ENCODE measurements around the gene RAB3B. TPM values are rescaled to one million over a fixed set of nuclear protein-coding genes. Genes with fewer than 3 reads are reported as not detected.
"Not testable (repeated sequence)": the region's sequence is repeated elsewhere in the genome, so short reads cannot be mapped to it uniquely, and the experiment has no call there.

Gene RAB3B
- total RNA-seq, 2 experiments from 2014 or later, result 0.06 to 0.08 TPM

DNA sequence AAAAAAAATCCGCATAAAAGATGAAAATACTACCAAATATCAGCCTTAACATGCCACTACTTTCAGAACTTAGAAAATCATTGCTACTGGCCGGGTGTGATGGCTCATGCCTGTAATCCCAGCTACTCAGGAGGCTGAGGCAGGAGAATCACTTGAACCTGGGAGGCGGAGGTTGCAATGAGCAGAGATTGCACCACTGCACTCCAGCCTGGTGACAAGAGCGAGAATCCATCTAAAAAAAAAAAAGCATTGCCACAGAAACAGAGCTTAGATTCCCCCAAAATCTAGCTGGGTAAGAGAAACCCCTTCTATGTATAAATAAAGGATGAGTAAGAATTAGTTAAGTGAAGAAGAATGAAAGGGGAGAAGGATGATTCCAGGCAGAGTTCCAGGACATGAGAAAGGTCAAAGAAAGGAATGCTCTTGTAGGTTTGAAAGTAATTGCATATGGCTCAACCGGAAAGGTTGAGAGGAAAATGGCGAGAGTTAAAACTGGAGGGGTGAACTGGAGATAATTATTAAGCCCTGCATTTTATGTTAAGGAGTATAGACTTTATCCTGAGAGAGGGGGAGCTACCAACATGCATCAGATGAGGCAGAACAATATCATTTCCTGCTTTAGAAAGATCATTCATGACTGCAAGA, 92.3 kb downstream of the RAB3B start:
- H3K4me3 Mint-ChIP-seq, result no peak overlapping the region
- H3K27me3 Mint-ChIP-seq, result peaks cover 56% of the 10 kb centered on the region
- no peaks in the 10 kb centered on the region for H3K36me3 Mint-ChIP-seq
- H3K9me3 Mint-ChIP-seq, result no peaks in the 10 kb centered on the region
- no peak overlapping the region for H3K27ac Mint-ChIP-seq
- DNase-seq, result no peak
- H3K4me1 Mint-ChIP-seq, result no peaks in the 10 kb centered on the region

DNA sequence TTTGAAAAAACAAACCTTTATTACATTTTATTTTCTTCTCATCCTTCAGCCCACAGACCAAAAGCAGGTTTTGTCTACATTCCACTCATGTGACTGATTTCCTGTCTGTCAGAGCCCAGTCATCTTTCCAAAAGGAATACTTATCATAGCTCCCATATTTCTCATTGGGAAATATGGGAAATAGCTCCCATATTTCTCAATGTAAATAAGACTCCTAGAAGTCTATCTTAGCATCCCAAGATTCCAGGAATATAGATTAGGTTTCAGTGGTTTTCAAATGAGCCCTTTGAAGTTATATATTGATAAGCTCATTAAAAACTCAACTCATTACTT, 92.8 kb downstream of the RAB3B start:
- H3K36me3 Mint-ChIP-seq, result no peaks in the 10 kb centered on the region
- no peak overlapping the region for H3K27ac Mint-ChIP-seq
- no peak for DNase-seq
- no peaks in the 10 kb centered on the region for H3K4me1 Mint-ChIP-seq
- H3K9me3 Mint-ChIP-seq, result no peaks in the 10 kb centered on the region
- H3K27me3 Mint-ChIP-seq, result peaks cover 62% of the 10 kb centered on the region
- H3K4me3 Mint-ChIP-seq, result no peak overlapping the region

DNA sequence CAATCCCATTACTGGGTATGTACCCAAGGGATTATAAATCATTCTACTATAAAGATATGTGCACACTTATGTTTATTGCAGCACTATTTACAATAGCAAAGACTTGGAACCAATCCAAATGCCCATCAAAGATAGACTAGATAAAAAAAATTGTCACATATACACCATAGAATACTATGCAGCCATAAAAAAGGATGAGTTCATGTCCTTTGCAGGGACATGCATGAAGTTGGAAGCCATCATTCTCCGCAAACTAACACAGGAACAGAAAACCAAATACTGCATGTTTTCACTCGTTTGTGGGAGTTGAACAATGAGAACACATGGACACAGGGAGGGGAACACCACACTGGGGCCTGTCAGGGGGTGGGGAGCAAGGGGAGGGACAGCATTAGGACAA, 95.8 kb downstream of the RAB3B start:
- H3K4me3 Mint-ChIP-seq, DNase-seq, H3K9me3 Mint-ChIP-seq, H3K36me3 Mint-ChIP-seq, H3K27ac Mint-ChIP-seq, H3K4me1 Mint-ChIP-seq: not testable (repeated sequence)
- peaks cover 70% of the 10 kb centered on the region for H3K27me3 Mint-ChIP-seq

DNA sequence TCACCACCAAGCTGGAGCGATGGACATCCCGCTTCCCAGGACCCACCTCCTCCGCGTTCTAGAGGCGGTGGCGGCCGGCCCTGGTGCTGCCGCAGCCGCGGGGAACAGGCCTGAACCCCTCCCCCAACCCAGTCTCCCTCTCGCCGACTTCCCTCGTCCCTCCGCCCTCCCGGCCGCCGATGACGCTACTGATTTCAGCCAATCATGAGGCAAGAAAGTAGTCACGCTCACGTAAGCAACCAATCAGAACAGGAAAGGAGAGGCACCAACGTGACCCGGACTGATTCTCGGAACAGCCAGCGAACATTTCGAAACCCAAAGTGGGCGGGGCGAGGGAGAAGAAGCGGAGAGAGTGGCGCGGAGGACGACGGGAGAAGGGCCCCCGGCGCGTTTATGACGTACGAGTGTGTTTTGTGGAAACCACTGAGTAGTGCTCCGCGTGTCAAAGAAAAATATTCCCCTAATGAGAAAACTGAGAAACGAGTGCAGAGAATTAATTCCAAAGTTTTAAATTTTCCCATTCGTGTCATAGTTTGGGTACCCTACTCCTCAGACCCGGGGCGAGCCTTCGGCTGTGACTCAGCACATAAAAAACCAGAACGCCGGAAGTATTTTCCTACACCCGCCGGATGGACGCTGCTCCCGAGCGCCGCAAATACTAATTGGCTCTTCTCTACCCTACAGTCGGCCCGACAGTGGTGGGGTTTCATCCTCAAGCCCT, 111.7 kb downstream of the RAB3B start, which contains the start of gene NRDC:
TSS of gene NRDC (minus strand) at position 112 of the 721 bp plus-strand sequence. CDS start 112 bp downstream, outside the sequence.
- H3K36me3 Mint-ChIP-seq, result peaks cover 10% of the 10 kb centered on the region
- peak; percentile 98 for DNase-seq
- no peak within 1 kb of the TSS for H3K4me3 Mint-ChIP-seq
- H3K27me3 Mint-ChIP-seq, result peaks cover 5% of the 10 kb centered on the region
- H3K27ac Mint-ChIP-seq, result no peak within 1 kb of the TSS
- H3K4me1 Mint-ChIP-seq, result peaks cover 26% of the 10 kb centered on the region
- H3K9me3 Mint-ChIP-seq, result no peaks in the 10 kb centered on the region

DNA sequence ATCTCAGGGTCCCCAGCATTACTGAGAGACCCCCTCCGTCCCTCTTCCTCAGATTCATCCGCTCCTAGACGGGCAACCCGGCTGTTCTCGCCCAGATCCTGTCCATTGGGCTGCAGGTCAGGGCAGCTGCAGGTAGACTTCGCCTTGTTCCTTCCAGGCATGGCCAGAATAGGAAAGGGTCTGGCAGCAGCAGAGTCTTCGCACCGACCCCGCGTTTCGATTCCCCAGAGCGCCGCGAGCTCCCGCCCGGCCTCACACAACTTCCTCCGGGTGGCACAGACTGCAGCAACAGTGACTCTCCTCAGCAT, 112.2 kb downstream of the RAB3B start:
- Mint-ChIP-seq H3K27ac (no peak overlapping the region), H3K27me3 (peaks cover 2% of the 10 kb centered on the region), H3K36me3 (peaks cover 11% of the 10 kb centered on the region), H3K9me3 (no peaks in the 10 kb centered on the region), H3K4me3 (no peak overlapping the region), H3K4me1 (peaks cover 27% of the 10 kb centered on the region)
- no peak for DNase-seq

DNA sequence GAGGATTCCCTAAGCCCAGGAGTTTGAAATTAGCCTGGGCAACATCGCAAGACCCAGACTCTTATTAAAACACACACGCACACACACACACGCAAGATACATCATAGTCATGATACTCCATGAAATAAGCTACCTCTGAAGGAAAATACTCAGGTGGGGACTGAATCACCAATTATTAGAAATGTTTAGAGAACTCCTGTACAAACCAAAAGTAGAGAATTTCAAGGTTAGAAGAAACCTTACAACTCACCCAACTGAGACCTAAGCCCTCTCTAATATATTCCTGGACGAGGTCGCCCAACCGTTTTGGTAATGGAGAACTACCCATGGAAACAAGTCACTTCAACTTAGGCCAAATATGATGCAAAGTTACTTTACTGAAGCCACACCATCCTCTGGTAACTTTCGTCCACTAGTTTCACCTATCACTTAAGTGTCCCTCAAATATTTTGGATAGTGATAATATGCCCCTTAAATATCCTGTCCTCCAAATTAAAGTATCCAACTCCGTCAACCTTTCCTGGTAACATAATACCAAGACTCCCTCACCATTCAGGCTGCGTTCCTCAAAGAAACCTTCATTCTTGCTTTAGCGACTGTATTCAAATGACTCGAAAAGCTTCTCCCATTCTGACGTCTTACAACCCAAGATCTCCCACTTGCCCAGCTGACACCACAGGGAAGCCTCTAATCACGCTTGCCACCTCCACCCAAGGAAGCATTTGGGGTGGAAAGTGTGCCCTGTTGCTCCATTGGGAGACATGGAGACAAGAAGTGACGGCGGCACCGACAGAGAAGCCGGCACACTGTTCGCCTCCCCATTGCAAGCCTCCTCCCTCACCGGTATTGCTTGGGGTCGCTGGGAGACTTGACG, 112.8 kb downstream of the RAB3B start:
- peaks cover 11% of the 10 kb centered on the region for H3K36me3 Mint-ChIP-seq
- H3K4me1 Mint-ChIP-seq, result peaks cover 27% of the 10 kb centered on the region
- no peaks in the 10 kb centered on the region for H3K27me3 Mint-ChIP-seq
- no peak overlapping the region for H3K4me3 Mint-ChIP-seq
- H3K27ac Mint-ChIP-seq, result no peak overlapping the region
- no peaks in the 10 kb centered on the region for H3K9me3 Mint-ChIP-seq
- peak; percentile 24 for DNase-seq

DNA sequence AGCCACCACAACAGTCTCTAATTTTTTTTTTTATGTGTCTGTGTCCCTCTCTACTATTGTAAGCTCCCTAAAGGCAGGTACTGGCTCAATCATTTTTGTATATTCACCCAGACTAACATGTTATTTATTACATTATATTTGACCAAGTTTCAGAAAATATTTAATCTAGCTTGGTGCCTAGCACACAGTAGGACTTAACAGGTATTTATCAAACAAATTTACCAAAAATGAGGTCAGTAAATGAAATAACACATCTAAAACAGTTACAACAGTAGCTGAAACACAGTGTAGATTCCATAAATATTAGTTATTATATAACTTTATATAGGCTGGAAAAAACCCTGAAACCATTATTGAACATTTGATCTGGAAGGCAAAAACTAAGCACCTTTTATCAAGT, 114.7 kb downstream of the RAB3B start:
- no peaks in the 10 kb centered on the region for H3K27me3 Mint-ChIP-seq
- H3K36me3 Mint-ChIP-seq, result peaks cover 21% of the 10 kb centered on the region
- H3K4me3 Mint-ChIP-seq, result peak overlapping the region; percentile 50
- no peak for DNase-seq
- no peaks in the 10 kb centered on the region for H3K9me3 Mint-ChIP-seq
- H3K27ac Mint-ChIP-seq, result no peak overlapping the region
- peaks cover 43% of the 10 kb centered on the region for H3K4me1 Mint-ChIP-seq

DNA sequence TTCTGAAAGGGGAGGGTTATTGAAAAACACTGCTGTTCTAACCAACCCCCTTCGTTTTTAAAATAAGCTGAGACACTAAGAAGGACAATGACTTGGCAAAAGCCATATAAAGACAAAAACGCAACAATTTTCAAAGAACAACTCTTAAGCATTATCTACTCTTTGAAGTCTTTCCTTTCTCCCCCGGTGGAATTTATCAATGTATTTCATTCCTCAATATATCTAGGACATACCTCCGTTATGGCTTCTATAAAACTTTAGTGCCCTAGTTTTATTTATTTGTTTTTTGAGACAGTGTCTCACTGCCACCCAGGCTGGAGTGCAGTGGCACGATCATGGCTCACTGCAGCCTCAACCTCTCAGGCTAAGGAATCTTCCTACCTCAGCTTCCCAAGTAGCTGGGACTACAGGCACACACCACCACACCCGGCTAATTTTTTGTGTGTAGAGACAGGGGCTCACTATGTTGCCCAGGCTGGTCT, 115.2 kb downstream of the RAB3B start:
- Mint-ChIP-seq H3K27ac (no peak overlapping the region), H3K9me3 (no peaks in the 10 kb centered on the region), H3K4me1 (peaks cover 45% of the 10 kb centered on the region), H3K4me3 (peak overlapping the region; percentile 50), H3K36me3 (peaks cover 22% of the 10 kb centered on the region), H3K27me3 (no peaks in the 10 kb centered on the region)
- DNase-seq, result no peak

DNA sequence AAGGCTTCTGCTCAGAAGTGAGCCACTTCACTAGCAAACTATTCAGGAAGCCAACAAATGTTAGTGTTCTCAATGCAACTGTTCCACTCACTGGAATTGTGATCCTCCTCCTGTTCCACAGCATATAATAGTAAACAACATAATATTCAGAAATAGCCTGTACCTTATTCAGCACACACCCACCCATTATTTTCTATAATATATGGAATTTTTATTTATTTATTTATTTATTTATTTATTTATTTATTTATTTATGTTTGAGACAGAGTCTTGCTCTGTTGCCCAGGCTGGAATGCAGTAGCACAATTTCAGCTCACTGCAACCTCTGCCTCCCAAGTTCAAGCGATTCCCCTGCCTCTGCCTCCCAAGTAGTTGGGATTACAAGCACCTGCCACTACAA, 117.2 kb downstream of the RAB3B start:
- H3K4me3 Mint-ChIP-seq, H3K9me3 Mint-ChIP-seq, H3K27me3 Mint-ChIP-seq, H3K27ac Mint-ChIP-seq, DNase-seq: not testable (repeated sequence)
- Mint-ChIP-seq H3K4me1 (peaks cover 49% of the 10 kb centered on the region), H3K36me3 (peaks cover 24% of the 10 kb centered on the region)

DNA sequence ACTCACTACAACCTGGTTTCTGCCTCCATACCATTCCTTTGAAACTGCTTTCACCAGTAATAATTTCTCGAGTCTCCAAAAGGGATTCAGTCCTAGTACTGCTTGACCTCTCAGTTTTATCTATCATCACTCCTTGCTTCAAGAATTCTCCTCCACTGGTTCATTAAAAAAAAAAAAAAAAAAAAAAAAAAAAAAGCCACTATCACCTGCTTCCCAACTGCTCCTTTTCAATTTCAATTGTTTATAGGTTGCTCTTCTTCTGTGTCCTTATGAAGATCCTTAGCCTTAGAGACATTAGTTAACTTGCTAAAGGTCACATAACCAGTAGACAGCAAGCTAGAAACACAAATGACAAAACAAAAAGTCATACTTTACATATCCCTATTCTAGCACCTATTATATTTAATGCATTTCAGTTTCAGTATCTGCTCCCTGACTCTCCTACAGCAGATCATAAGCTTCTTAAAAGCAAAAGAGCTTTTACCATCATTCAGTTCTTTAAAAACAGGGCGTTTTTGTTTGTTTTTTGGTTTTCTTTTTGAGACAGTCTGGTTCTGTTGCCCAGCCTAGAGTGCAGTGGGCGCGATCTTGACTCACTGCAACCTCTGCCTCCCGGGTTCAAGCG, 119.0 kb downstream of the RAB3B start:
- H3K4me1 Mint-ChIP-seq, result peaks cover 56% of the 10 kb centered on the region
- no peak overlapping the region for H3K4me3 Mint-ChIP-seq
- no peaks in the 10 kb centered on the region for H3K27me3 Mint-ChIP-seq
- H3K9me3 Mint-ChIP-seq, result no peaks in the 10 kb centered on the region
- H3K36me3 Mint-ChIP-seq, result peaks cover 27% of the 10 kb centered on the region
- no peak for DNase-seq
- H3K27ac Mint-ChIP-seq, result no peak overlapping the region

DNA sequence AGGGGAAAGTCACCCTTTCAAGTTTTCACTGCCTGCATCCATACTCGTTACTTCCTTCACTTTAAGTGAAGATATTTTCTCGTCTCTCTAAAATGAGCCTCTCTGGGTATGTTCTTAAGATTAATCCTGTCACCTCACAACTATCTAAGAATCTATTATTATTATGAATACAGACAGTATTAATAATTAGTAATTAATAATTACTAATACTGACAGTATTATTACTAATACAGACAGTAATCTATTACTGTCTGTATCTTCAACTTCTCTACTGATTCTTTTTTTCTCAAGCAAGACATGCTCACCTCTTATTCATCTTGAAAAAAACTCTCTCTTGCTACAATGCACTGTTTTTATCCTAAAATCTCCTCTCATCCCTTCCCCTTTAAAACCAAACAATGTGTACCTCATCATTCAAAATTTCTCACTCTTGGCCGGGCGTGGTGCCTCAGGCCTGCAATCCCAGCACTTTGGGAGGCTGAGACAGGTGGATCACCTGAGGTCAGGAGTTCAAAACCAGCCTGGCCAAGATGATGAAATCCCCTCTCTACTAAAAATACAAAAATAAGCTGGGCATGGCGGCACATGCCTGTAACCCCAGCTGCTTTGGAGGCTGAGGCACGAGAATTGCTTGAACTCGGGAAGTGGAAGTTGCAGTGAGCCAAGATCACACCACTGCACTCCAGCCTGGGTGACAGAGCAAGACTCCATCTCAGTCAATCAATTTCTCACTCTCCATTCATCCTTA, 119.7 kb downstream of the RAB3B start:
- H3K36me3 Mint-ChIP-seq, result peaks cover 29% of the 10 kb centered on the region
- H3K27me3 Mint-ChIP-seq, result no peaks in the 10 kb centered on the region
- H3K9me3 Mint-ChIP-seq, result no peaks in the 10 kb centered on the region
- peaks cover 57% of the 10 kb centered on the region for H3K4me1 Mint-ChIP-seq
- H3K27ac Mint-ChIP-seq, result no peak overlapping the region
- H3K4me3 Mint-ChIP-seq, result no peak overlapping the region
- no peak for DNase-seq

DNA sequence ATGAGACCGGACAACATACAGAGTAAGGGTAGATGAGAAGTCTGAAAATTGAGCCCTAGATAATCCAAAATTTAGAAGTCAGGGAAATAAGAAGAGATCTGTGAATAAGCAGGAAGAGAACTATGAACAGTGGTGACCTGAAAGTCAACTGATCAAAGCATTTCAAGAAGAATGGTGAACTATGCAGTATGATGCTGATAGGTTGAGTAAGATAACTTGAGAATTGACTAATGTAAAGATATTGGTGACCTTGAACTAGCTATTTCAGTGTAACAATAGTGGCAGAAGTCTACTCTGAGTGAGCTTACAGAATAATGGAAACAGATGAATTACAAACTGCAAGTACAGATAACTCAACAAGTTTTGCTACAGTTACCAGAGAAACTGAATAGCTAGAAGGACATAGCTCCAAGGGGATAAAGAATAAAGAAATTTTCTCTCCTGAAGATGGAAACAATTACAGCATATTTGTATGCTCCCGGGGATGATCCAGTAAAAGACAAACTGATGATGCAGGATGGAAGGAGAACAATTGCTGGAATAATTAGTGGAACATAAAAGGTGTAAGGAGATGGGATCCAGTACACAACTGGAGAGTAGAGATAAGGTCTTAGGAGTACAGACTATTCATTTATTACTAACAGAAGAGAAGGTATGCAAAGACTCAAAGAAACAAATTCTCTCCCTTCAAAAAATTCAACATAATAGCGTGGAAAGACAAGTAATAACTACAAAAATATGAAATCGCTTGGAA, 122.8 kb downstream of the RAB3B start:
- Mint-ChIP-seq H3K27ac (no peak overlapping the region), H3K27me3 (no peaks in the 10 kb centered on the region), H3K4me1 (peaks cover 53% of the 10 kb centered on the region)

DNA sequence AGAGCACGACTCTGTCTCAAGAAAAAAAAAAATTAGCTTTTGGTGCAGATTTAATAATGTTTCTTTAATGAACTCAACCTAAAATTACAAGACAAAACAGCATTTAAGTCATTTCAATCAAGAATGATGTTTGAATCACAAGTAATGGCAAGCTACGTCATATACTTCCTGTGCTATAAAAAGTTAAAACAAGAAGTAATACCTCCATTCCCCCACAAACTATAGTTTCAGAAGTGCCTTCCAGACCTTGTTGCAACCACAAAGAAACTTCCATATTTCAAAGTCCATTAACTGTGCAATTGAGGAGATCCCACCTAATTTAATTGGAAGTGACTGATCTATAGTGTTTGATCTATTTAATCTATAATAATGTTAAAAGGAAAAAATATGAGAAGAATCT, 127.1 kb downstream of the RAB3B start:
- Mint-ChIP-seq H3K27ac (peak overlapping the region; percentile 68), H3K4me1 (peaks cover 43% of the 10 kb centered on the region), H3K36me3 (peaks cover 26% of the 10 kb centered on the region), H3K27me3 (no peaks in the 10 kb centered on the region), H3K9me3 (no peaks in the 10 kb centered on the region), H3K4me3 (no peak overlapping the region)
- no peak for DNase-seq

More for the DNA sequence above, 122.8 kb downstream of the RAB3B start:
- Mint-ChIP-seq H3K9me3 (no peaks in the 10 kb centered on the region), H3K36me3 (peaks cover 25% of the 10 kb centered on the region), H3K4me3 (no peak overlapping the region)
- DNase-seq, result no peak

DNA sequence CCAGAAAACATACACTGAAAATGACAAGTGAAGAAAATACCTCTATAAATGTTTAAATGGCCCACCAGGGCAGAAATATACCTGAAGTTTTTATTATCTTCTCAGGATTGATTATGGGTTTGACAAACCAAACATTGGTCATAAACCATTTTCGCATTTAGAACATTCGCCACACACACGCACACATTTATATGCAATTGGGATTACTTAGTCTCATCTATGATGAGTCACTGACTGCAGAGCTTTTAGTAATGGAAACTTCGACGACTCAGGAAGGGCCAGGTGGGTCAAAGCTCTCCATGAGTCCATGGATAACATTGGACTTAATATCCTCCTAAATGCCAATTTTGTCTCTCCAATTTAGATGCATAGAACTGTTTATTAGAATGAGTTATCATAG, 128.8 kb downstream of the RAB3B start:
- no peak for DNase-seq
- Mint-ChIP-seq H3K27me3 (no peaks in the 10 kb centered on the region), H3K4me3 (no peak overlapping the region), H3K4me1 (peaks cover 32% of the 10 kb centered on the region), H3K9me3 (no peaks in the 10 kb centered on the region), H3K27ac (no peak overlapping the region), H3K36me3 (peaks cover 23% of the 10 kb centered on the region)

All from activated naive CD8-positive, alpha-beta T cell treated with anti-CD3 and anti-CD28 coated beads for 36 hours (primary cell).